Activated CD8-positive, alpha-beta T cell treated with anti-CD3 and anti-CD28 coated beads, Interleukin-2, amount 10 ng/mL, durations not matched to agents 7 days and 5 days (primary cell): ENCODE results near the gene HHLA2. TPM values are rescaled to one million over a fixed set of nuclear protein-coding genes. Genes with fewer than 3 reads are reported as not detected.
"Not testable (repeated sequence)": the region's sequence is repeated elsewhere in the genome, so short reads cannot be mapped to it uniquely, and the experiment has no call there.

Source experiments
- ATAC-seq: fragments of 150-1000 bp; cut with Tn5 transposase; one replicate; pipeline ENCODE4 v1.10.0; 2021; ENCODE audit warnings: moderate library complexity
- CTCF ChIA-PET: fragments of 350-600 bp; sonication (Branson Sonifier 250); formaldehyde crosslinking; loops from one replicate; lab custom pipeline; 2021; ENCODE audit warnings: antibody characterized with exemption; lab: Charles Lee
- POLR2A ChIA-PET: fragments of 350-600 bp; sonication (Branson Sonifier 250); formaldehyde crosslinking; loops from one replicate; lab custom pipeline; 2021; ENCODE audit warnings: antibody characterized with exemption; lab: Charles Lee
- DNase-seq: peaks from one replicate; pipeline ENCODE4 v3.0.0-alpha.2; 2020
- H3K27ac Mint-ChIP-seq: one replicate; pipeline ENCODE4 v1.8.0; 2021; ENCODE audit warnings: mild to moderate bottlenecking, mixed read lengths
- H3K27me3 Mint-ChIP-seq: one replicate; pipeline ENCODE4 v1.8.0; 2021; ENCODE audit warnings: low read depth, mixed read lengths
- H3K36me3 Mint-ChIP-seq: one replicate; pipeline ENCODE4 v1.8.0; 2021; ENCODE audit warnings: low read depth, mixed read lengths
- H3K4me1 Mint-ChIP-seq: one replicate; pipeline ENCODE4 v1.8.0; 2021; ENCODE audit warnings: low read depth, mixed read lengths
- H3K4me3 Mint-ChIP-seq: one replicate; pipeline ENCODE4 v1.8.0; 2021; ENCODE audit warnings: mild to moderate bottlenecking, mixed read lengths
- H3K9me3 Mint-ChIP-seq: one replicate; pipeline ENCODE4 v1.8.0; 2022; ENCODE audit warnings: mixed read lengths; ENCODE audit not compliant: insufficient read depth
- total RNA-seq, 2 experiments: library from RNA; stranded (reverse); gene quantifications; one replicate each; pipeline ENCODE4 v1.2.3, GENCODE V29; 2021

HHLA2 gene, protein sequence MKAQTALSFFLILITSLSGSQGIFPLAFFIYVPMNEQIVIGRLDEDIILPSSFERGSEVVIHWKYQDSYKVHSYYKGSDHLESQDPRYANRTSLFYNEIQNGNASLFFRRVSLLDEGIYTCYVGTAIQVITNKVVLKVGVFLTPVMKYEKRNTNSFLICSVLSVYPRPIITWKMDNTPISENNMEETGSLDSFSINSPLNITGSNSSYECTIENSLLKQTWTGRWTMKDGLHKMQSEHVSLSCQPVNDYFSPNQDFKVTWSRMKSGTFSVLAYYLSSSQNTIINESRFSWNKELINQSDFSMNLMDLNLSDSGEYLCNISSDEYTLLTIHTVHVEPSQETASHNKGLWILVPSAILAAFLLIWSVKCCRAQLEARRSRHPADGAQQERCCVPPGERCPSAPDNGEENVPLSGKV
- 1 to 10 TPM; 3.3 to 3.9 TPM for total RNA-seq

DNA sequence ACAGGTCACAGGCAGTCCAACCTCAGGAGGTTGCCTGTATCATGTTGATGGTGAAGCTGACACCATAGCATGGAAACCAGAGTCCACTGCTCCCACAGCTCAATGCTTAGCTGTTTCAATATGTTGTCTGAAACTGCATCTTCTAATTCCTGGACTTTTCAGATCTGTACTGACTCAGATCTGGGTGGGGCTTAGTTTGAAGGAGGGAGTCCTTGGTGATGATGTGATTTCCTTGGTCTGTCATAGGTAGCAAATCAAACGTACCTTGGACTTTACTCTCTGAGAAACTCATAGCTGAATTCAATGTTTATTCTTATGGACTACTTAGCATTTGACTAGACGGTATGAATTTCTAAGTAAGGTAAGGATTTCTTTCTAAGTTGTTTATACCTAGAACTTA is at the start of gene HHLA2:
Gene HHLA2, plus strand, starts transcription at position 310 of the 400 bp plus-strand sequence. CDS start 55,266 bp downstream, outside the sequence.
- Mint-ChIP-seq H3K4me3 (peak within 1 kb of the TSS; percentile 28), H3K4me1 (peaks cover 91% of the 10 kb centered on the region), H3K9me3 (no peaks in the 10 kb centered on the region), H3K27ac (no peak within 1 kb of the TSS), H3K36me3 (peaks cover 12% of the 10 kb centered on the region), H3K27me3 (no peaks in the 10 kb centered on the region)
- CTCF ChIA-PET: no interaction called here
- ATAC-seq (no peak), DNase-seq (no peak)
- POLR2A ChIA-PET: interaction anchor here (0.6 to 1.1 kb wide), 2 partner anchors 72 to 213 kb away, joined by 4 read pairs; no protein-coding TSS in a partner anchor

DNA sequence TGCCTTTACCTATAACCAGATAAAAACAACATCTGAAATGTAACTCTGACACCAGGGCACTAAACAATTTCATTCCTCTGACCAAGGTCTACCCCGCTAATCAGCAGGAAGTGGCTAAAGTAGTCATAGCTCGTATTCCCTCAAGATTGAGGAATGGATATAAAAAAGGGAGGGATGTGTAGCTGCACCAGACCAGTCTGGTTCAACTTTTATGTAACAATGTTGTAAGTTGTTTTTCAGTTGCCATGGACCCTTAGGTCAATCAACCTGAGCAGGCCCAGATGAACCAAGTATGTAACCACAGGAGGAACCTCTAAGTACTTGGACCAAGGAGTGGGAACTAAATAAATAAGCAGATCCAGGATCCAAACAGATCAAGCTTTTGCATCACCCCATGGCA is 45.7 kb upstream of the HHLA2 start:
- peaks cover 4% of the 10 kb centered on the region for H3K4me1 Mint-ChIP-seq
- H3K27ac Mint-ChIP-seq: no peak overlapping the region
- H3K9me3 Mint-ChIP-seq: no peaks in the 10 kb centered on the region
- H3K36me3 Mint-ChIP-seq: peaks cover 2% of the 10 kb centered on the region
- CTCF ChIA-PET: interaction anchor here (1.5 to 2.4 kb wide), 3 partner anchors 21 to 227 kb away, joined by 3 to 7 read pairs (median 4); no protein-coding TSS in a partner anchor
- POLR2A ChIA-PET: no interaction called here
- ATAC-seq (no peak), DNase-seq (no peak)
- H3K27me3 Mint-ChIP-seq: no peaks in the 10 kb centered on the region
- no peak overlapping the region for H3K4me3 Mint-ChIP-seq

DNA sequence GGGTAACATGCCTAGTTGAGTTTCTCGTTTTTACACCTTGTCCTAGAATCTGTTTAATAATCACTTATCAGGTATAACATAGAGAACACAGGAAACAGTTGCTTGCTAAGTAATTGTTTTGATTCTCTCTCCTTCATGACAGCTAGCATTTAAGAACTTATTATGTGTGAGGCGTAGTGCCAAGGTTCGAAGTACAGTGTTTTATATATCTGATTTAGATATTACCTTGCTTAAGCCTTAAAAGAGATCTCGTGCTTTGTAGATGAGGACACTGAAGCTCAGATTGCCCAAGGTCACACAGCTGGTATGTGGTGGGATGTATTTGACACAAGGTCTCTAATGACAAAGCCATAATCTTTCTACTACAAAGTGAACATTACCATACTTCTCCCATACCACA is 45.1 kb upstream of the HHLA2 start:
- Mint-ChIP-seq H3K9me3 (peaks cover 4% of the 10 kb centered on the region), H3K36me3 (peaks cover 2% of the 10 kb centered on the region), H3K27ac (no peak overlapping the region), H3K4me1 (peaks cover 4% of the 10 kb centered on the region), H3K27me3 (no peaks in the 10 kb centered on the region), H3K4me3 (no peak overlapping the region)
- CTCF ChIA-PET: no interaction called here
- POLR2A ChIA-PET: interaction anchor here (1.9 kb wide), 1 partner anchor 29 kb away, joined by 6 read pairs; the partner anchor contains the start of gene IFT57
- no peak for ATAC-seq
- DNase-seq: no peak

DNA sequence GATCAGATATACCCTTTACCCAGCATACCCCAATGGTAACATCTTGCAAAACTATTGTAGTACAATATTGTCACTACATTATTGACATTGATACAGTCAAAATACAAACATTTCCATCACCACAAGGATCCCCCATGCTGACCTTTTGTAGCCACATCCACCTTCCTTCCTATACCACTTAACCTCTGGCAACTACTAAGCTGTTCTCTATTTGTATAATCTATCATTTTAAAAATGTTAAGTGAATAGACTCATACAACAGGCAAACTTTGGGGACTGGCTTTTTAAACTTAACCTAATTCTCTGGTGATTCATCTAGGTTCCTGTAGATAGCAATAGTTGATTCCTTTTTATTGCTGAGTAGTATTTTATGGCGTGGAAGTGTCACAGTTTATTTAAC is 44.5 kb upstream of the HHLA2 start:
- ChIA-PET POLR2A (interaction anchor here (1.9 kb wide), 1 partner anchor 29 kb away, joined by 6 read pairs; the partner anchor contains the start of gene IFT57), CTCF (no interaction called here)

DNA sequence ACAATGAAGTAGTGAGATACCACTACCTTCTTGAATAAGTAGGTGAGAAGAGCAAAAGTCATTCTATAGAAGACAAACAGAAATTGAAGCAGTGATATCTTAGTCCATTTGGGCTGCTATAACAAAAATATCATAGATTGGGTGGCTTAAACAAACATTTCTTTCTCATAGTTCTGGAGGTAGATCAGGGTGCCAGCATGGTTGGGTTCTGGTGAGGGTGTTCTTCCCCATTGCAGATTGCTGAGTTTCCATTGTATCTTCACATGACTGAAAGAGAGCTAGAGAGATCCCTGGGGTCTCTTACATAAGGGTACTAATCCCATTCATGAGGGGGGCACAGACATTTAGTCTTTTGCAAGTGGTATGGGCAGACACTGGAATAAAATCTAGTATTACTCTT is 41.2 kb upstream of the HHLA2 start:
- POLR2A ChIA-PET: no interaction called here
- no peaks in the 10 kb centered on the region for H3K36me3 Mint-ChIP-seq
- CTCF ChIA-PET: no interaction called here
- H3K4me1 Mint-ChIP-seq: peaks cover 4% of the 10 kb centered on the region
- no peaks in the 10 kb centered on the region for H3K27me3 Mint-ChIP-seq
- H3K4me3 Mint-ChIP-seq: no peak overlapping the region
- DNase-seq (no peak), ATAC-seq (no peak)
- peaks cover 4% of the 10 kb centered on the region for H3K9me3 Mint-ChIP-seq
- H3K27ac Mint-ChIP-seq: no peak overlapping the region

More for the DNA sequence above, 44.5 kb upstream of the HHLA2 start:
- H3K27me3 Mint-ChIP-seq: no peaks in the 10 kb centered on the region
- H3K9me3 Mint-ChIP-seq: peaks cover 4% of the 10 kb centered on the region
- no peak overlapping the region for H3K27ac Mint-ChIP-seq
- no peak overlapping the region for H3K4me3 Mint-ChIP-seq
- peaks cover 2% of the 10 kb centered on the region for H3K36me3 Mint-ChIP-seq
- ATAC-seq (no peak), DNase-seq (no peak)
- peaks cover 4% of the 10 kb centered on the region for H3K4me1 Mint-ChIP-seq

DNA sequence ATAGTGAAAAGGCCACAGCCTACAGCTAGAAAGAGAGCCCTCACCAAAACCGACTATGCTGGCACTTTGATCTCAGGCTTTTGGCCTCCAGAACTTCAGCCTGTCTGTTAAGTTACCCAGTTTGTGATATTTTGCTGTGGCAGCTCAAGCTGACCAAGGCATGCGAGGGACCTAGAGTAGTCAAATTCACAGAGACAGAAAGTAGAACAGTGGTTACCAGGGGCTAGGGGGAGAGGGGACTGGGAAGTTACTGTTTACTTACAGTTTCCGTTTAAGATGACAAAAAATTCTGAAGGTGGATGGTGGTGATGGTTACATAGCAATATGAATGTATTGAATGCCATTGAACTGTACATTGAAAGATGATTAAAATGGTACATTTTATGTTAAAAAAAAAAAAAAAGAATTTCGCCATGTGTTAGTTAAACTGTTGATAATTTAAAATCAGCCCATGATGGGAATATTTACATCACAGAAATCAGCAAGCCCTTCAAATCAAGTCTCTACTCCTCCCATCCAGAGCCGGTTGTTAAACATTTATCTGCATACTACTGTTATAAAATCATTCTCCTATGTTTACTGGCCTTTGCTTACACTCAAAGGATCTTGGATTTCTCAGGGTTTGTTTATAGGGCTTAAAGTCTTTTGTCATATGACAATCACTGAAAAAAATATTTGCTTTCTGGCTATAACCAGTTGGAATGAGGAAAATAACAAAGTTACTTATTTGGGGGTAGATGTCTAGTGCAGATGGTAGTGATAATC is 31.6 kb upstream of the HHLA2 start:
- POLR2A ChIA-PET, H3K27me3 Mint-ChIP-seq, CTCF ChIA-PET, H3K36me3 Mint-ChIP-seq, H3K4me1 Mint-ChIP-seq, H3K9me3 Mint-ChIP-seq, H3K27ac Mint-ChIP-seq, H3K4me3 Mint-ChIP-seq, DNase-seq: not testable (repeated sequence)
- ATAC-seq: peak; percentile 27

DNA sequence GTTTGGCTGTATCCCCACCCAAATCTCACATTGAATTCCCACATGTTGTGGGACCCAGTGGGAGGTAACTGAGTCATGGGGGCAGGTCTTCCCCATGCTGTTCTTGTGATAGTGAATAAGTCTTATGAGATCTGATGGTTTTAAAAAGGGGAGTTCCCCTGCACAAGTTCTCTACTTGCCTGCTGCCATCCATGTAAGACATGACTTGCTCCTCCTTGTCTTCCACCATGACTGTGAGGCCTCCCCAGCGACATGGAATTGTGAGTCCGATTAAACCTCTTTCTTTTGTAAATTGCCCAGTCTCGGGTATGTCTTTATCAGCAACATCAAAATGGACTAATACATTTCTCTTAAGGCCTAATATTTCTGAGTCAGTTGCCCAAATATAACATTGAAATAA is 28.1 kb upstream of the HHLA2 start:
- H3K4me1 Mint-ChIP-seq, H3K4me3 Mint-ChIP-seq, DNase-seq, H3K27me3 Mint-ChIP-seq, H3K36me3 Mint-ChIP-seq, POLR2A ChIA-PET, ATAC-seq, H3K9me3 Mint-ChIP-seq, CTCF ChIA-PET, H3K27ac Mint-ChIP-seq: not testable (repeated sequence)

DNA sequence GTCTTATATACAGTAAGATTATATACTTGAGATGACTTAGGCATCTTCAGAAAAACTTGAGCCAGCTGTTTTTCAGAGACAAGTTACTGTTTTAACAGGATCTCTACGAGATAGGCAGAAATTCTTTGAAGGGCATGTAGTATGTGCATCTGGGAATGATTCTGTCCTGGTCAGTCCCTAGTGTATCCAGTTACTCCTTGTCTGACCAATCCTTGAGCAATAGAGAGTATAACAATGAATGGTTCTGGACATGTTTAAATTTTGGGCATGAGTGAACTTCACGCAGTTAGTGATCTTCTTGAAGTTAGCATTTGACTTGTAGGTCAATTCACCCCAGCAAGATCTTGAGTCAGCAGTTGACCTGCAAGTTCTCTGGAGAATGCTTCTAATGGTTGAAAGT is 24.7 kb upstream of the HHLA2 start:
- no peak for ATAC-seq
- no peak overlapping the region for H3K4me3 Mint-ChIP-seq
- CTCF ChIA-PET: no interaction called here

DNA sequence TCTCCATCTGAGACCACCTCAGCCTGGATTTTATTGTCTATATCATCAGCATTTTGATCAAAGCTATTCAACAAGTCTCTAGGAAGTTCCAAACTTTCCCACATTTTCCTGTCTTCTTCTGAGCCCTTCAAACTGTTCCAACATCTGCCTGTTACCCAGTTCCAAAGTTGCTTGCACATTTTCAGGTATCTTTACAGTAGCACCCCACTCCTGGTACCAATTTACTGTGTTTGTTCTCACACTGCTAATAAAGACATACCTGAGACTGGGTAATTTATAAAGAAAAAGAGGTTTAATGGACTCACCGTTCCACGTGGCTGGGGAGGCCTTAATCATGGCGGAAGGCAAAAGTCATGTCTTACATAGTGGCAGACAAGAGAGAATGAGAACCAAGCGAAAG is 17.3 kb upstream of the HHLA2 start:
- POLR2A ChIA-PET, H3K27ac Mint-ChIP-seq, H3K4me3 Mint-ChIP-seq, DNase-seq, ATAC-seq, H3K4me1 Mint-ChIP-seq, CTCF ChIA-PET, H3K27me3 Mint-ChIP-seq: not testable (repeated sequence)
- H3K36me3 Mint-ChIP-seq: peaks cover 24% of the 10 kb centered on the region
- H3K9me3 Mint-ChIP-seq: peaks cover 36% of the 10 kb centered on the region

More for the DNA sequence above, 24.7 kb upstream of the HHLA2 start:
- Mint-ChIP-seq H3K4me1 (no peaks in the 10 kb centered on the region), H3K27me3 (no peaks in the 10 kb centered on the region), H3K9me3 (peaks cover 17% of the 10 kb centered on the region), H3K36me3 (peaks cover 12% of the 10 kb centered on the region), H3K27ac (no peak overlapping the region)
- no peak for DNase-seq
- POLR2A ChIA-PET: no interaction called here

DNA sequence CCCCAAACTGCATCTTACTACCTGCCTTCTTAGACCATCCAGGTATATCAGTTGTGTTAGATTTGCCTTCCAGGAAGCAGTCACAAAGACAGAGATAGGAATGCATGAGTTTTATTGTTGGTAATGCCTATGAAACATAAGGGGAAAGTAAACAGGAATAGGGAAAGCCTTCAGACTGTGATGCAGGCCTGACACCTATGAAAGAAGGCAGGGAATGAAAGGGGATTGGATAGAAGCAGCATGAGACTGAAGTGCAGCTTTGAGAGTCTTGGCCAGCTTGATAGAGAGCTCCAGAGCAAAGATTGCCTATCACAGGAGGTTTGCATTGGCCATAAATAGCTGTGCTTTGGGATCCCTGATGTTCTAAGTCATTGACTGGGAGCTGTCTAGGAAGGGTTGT is 15.9 kb upstream of the HHLA2 start:
- ChIA-PET CTCF (no interaction called here), POLR2A (interaction anchor here (0.8 to 1.5 kb wide), 2 partner anchors 13 to 58 kb away, joined by 3 read pairs; no protein-coding TSS in a partner anchor)
- Mint-ChIP-seq H3K27ac (no peak overlapping the region), H3K9me3 (peaks cover 32% of the 10 kb centered on the region), H3K36me3 (peaks cover 31% of the 10 kb centered on the region), H3K4me3 (no peak overlapping the region), H3K27me3 (no peaks in the 10 kb centered on the region), H3K4me1 (peaks cover 16% of the 10 kb centered on the region)
- ATAC-seq (no peak), DNase-seq (no peak)

DNA sequence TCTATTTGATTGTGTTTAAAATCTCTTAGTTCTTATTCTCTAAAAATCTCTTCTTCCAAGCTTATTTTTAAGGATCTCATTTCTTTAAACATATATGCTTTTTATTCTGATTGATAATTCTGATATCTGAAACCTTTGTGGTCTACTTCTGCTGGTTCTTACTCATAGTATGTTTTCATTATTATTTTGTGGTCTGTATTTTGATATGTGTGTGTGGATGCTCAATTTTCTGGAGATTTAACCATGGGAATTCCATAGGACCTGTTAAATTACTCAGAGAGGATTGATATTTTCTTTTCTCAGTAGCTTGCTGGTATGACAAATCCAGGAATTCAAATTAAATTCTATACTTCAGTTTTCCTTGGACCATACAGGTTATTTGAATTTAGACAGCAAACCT is 14.7 kb upstream of the HHLA2 start:
- Mint-ChIP-seq H3K4me3 (no peak overlapping the region), H3K9me3 (peaks cover 27% of the 10 kb centered on the region), H3K36me3 (peaks cover 29% of the 10 kb centered on the region), H3K4me1 (peaks cover 19% of the 10 kb centered on the region), H3K27ac (no peak overlapping the region), H3K27me3 (no peaks in the 10 kb centered on the region)
- ChIA-PET CTCF (no interaction called here), POLR2A (interaction anchor here (1.5 kb wide), 1 partner anchor 12 kb away, joined by 3 read pairs; no protein-coding TSS in a partner anchor)
- DNase-seq (no peak), ATAC-seq (no peak)

DNA sequence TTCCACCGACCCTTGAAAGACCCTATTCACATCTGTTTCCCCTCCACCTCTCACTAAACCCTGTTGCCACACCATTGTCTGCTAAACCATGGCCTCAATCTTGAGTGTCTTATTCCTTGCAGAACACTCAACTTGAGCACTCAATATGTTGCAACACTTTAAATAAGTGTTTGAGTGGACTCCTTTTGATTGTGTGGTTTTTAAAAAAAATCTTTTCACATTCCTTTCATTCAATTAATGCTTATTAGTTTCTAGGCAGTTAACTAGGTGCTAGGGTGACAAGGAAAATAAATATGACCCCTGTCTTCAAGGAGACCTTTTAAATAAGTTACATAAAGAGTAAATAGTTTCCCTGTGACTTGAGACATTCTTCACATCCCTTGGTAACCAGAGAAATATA is 13.3 kb upstream of the HHLA2 start:
- no peak for ATAC-seq
- DNase-seq: no peak
- no peak overlapping the region for H3K27ac Mint-ChIP-seq
- peaks cover 19% of the 10 kb centered on the region for H3K4me1 Mint-ChIP-seq
- H3K27me3 Mint-ChIP-seq: no peaks in the 10 kb centered on the region
- ChIA-PET POLR2A (no interaction called here), CTCF (no interaction called here)
- H3K4me3 Mint-ChIP-seq: no peak overlapping the region
- H3K9me3 Mint-ChIP-seq: peaks cover 24% of the 10 kb centered on the region
- peaks cover 28% of the 10 kb centered on the region for H3K36me3 Mint-ChIP-seq
